HG03159 (cell line): ENCODE measurements around the gene PAQR8.

Experiments used
- ATAC-seq: cut with Tn5 transposase; IDR thresholded peaks from one replicate; pipeline ENCODE4 v1.9.1; 2021; ENCODE audit warnings: mild to moderate bottlenecking, moderate library complexity; ENCODE audit not compliant: unreplicated experiment

PAQR8 gene

GRCh38 chr6:52361945-52362442 is at the start of gene PAQR8:
Gene PAQR8, plus strand, starts transcription at chr6:52362151. Its CDS starts 41,063 bp downstream, at chr6:52403214.
- ATAC-seq: peak; percentile 82

- no peak for ATAC-seq
Measured at GRCh38 chr6:52312461-52312860, 49.5 kb upstream of the PAQR8 start.

GRCh38 chr6:52314752-52315151 is 47.2 kb upstream of the PAQR8 start:
- ATAC-seq: no peak

GRCh38 chr6:52317211-52317610 is 44.7 kb upstream of the PAQR8 start:
- no peak for ATAC-seq

- peak; percentile 99 for ATAC-seq
Measured at GRCh38 chr6:52317841-52318581, 43.9 kb upstream of the PAQR8 start.

GRCh38 chr6:52324189-52324588 is 37.8 kb upstream of the PAQR8 start:
- no peak for ATAC-seq

- no peak for ATAC-seq
Measured at GRCh38 chr6:52325695-52326471, 36.1 kb upstream of the PAQR8 start.

- ATAC-seq: no peak
Measured at GRCh38 chr6:52326540-52327364, 35.2 kb upstream of the PAQR8 start.

GRCh38 chr6:52328303-52328662 is 33.7 kb upstream of the PAQR8 start:
- ATAC-seq: no peak

- ATAC-seq: no peak
Measured at GRCh38 chr6:52328729-52329128, 33.2 kb upstream of the PAQR8 start.

GRCh38 chr6:52330470-52330869 is 31.5 kb upstream of the PAQR8 start:
- no peak for ATAC-seq

GRCh38 chr6:52331793-52332457 is 30.0 kb upstream of the PAQR8 start:
- no peak for ATAC-seq

- no peak for ATAC-seq
Measured at GRCh38 chr6:52333840-52334200, 28.1 kb upstream of the PAQR8 start.

GRCh38 chr6:52335576-52335975 is 26.4 kb upstream of the PAQR8 start:
- no peak for ATAC-seq

GRCh38 chr6:52336919-52337561 is 24.9 kb upstream of the PAQR8 start:
- no peak for ATAC-seq

GRCh38 chr6:52337633-52338290 is 24.2 kb upstream of the PAQR8 start:
- no peak for ATAC-seq

GRCh38 chr6:52340603-52340880 is 21.4 kb upstream of the PAQR8 start:
- no peak for ATAC-seq

- no peak for ATAC-seq
Measured at GRCh38 chr6:52341561-52342260, 20.2 kb upstream of the PAQR8 start.

- ATAC-seq: no peak
Measured at GRCh38 chr6:52345311-52345710, 16.6 kb upstream of the PAQR8 start.
